Measurements from ENCODE around the gene CELSR2.

CELSR2 gene

GRCh38 chr1:109266965-109267364 is 17.6 kb downstream of the CELSR2 start:
- DNase-seq = no peak

- DNase-seq = no peak
Observed at GRCh38 chr1:109267743-109268300, 18.5 kb downstream of the CELSR2 start.

GRCh38 chr1:109268431-109269211 is 19.3 kb downstream of the CELSR2 start:
- no peak for DNase-seq

GRCh38 chr1:109269212-109269980 is 20.1 kb downstream of the CELSR2 start:
- no peak for DNase-seq

- no peak for DNase-seq
Observed at GRCh38 chr1:109269981-109270622, 20.8 kb downstream of the CELSR2 start.

- DNase-seq = no peak
Observed at GRCh38 chr1:109270623-109271317, 21.4 kb downstream of the CELSR2 start.

- DNase-seq = no peak
Observed at GRCh38 chr1:109271458-109271857, 22.1 kb downstream of the CELSR2 start.

GRCh38 chr1:109272021-109272799 is 22.9 kb downstream of the CELSR2 start:
- DNase-seq = no peak

GRCh38 chr1:109272831-109273547 is 23.6 kb downstream of the CELSR2 start:
- no peak for DNase-seq

- DNase-seq = no peak
Observed at GRCh38 chr1:109273570-109274288, 24.4 kb downstream of the CELSR2 start.

- DNase-seq = no peak
Observed at GRCh38 chr1:109274533-109275476, 25.5 kb downstream of the CELSR2 start.

GRCh38 chr1:109275706-109276345 is 26.5 kb downstream of the CELSR2 start:
- DNase-seq = no peak

GRCh38 chr1:109277434-109278204 is 28.3 kb downstream of the CELSR2 start:
- DNase-seq = peak in 1 of 2 experiments; percentile 30

- no peak for DNase-seq
Observed at GRCh38 chr1:109279615-109280278, 30.4 kb downstream of the CELSR2 start.

GRCh38 chr1:109280862-109281261 is 31.5 kb downstream of the CELSR2 start:
- DNase-seq = no peak

GRCh38 chr1:109281680-109282496 is 32.5 kb downstream of the CELSR2 start:
- no peak for DNase-seq

Data from NCI-H1930 (cell line).